WTC11 (cell line): ENCODE results near the gene PPM1G. TPM values are rescaled to one million over a fixed set of nuclear protein-coding genes. Genes with fewer than 3 reads are reported as not detected.

Source experiments
- ATAC-seq: fragments of 200-7000 bp; cut with Tn5 transposase; 2 replicates; pipeline ENCODE4 v1.10.0; 2021; ENCODE audit warnings: mild to moderate bottlenecking, moderate library complexity
- CTCF ChIA-PET: fragments of 300-600 bp; sonication (Branson Sonifier 250); formaldehyde crosslinking; loops from one replicate; lab custom pipeline; 2021; ENCODE audit warnings: antibody characterized with exemption; lab: Charles Lee
- POLR2A ChIA-PET: fragments of 350-600 bp; sonication (Branson Sonifier 250); formaldehyde crosslinking; loops from one replicate; lab custom pipeline; 2021; ENCODE audit warnings: antibody characterized with exemption; lab: Charles Lee
- DNase-seq: peaks from one replicate; pipeline ENCODE4 v3.0.0; 2021; ENCODE audit warnings: low spot score
- H3K27ac Mint-ChIP-seq: 2 replicates; pipeline ENCODE4 v1.8.0; 2021; ENCODE audit warnings: mixed read lengths
- H3K27me3 Mint-ChIP-seq: 2 replicates; pipeline ENCODE4 v1.8.0; 2021; ENCODE audit warnings: low read depth, mild to moderate bottlenecking, moderate library complexity, mixed read lengths
- H3K36me3 Mint-ChIP-seq: 2 replicates; pipeline ENCODE4 v1.8.0; 2021; ENCODE audit warnings: mixed read lengths
- H3K4me1 Mint-ChIP-seq: 2 replicates; pipeline ENCODE4 v1.8.0; 2022; ENCODE audit warnings: mixed read lengths
- H3K4me3 Mint-ChIP-seq: 2 replicates; pipeline ENCODE4 v1.8.0; 2021; ENCODE audit warnings: mild to moderate bottlenecking, moderate library complexity, mixed read lengths
- H3K9me3 Mint-ChIP-seq: 2 replicates; pipeline ENCODE4 v1.8.0; 2021; ENCODE audit warnings: mixed read lengths
- ATF1 ChIP-seq: sonication (generic); formaldehyde crosslinking; IDR thresholded peaks from 2 replicates; pipeline ENCODE4 v1.8.1; 2023; ENCODE audit warnings: mild to moderate bottlenecking, moderate library complexity, missing genetic modification reagents
- ATF3 ChIP-seq: sonication (generic); formaldehyde crosslinking; conservative IDR thresholded peaks from 2 replicates; pipeline ENCODE4 v1.8.1; 2022; ENCODE audit warnings: mild to moderate bottlenecking, missing genetic modification reagents
- CREM ChIP-seq: sonication (generic); formaldehyde crosslinking; IDR thresholded peaks from 2 replicates; pipeline ENCODE4 v1.8.1; 2022; ENCODE audit warnings: mild to moderate bottlenecking, missing genetic modification reagents, moderate library complexity
- ESRRA ChIP-seq: sonication (generic); formaldehyde crosslinking; IDR thresholded peaks from 2 replicates; pipeline ENCODE4 v1.8.1; 2022; ENCODE audit warnings: mild to moderate bottlenecking, missing genetic modification reagents, borderline replicate concordance
- ETV6 ChIP-seq: sonication (generic); formaldehyde crosslinking; IDR thresholded peaks from 2 replicates; pipeline ENCODE4 v1.8.1; 2022; ENCODE audit warnings: mild to moderate bottlenecking, missing genetic modification reagents
- FOXJ3 ChIP-seq: sonication (generic); formaldehyde crosslinking; IDR thresholded peaks from 2 replicates; pipeline ENCODE4 v1.9.0; 2021; ENCODE audit warnings: missing genetic modification reagents, mild to moderate bottlenecking, borderline replicate concordance
- FOXP1 ChIP-seq: sonication (generic); formaldehyde crosslinking; IDR thresholded peaks from 2 replicates; pipeline ENCODE4 v1.8.0; 2022; ENCODE audit warnings: missing genetic modification reagents, mild to moderate bottlenecking, moderate library complexity, borderline replicate concordance
- NR1H2 ChIP-seq: sonication (generic); formaldehyde crosslinking; IDR thresholded peaks from 2 replicates; pipeline ENCODE4 v1.9.0; 2021; ENCODE audit warnings: mild to moderate bottlenecking, moderate library complexity, missing genetic modification reagents
- NR2C2 ChIP-seq: sonication (generic); formaldehyde crosslinking; IDR thresholded peaks from 2 replicates; pipeline ENCODE4 v1.8.0; 2022; ENCODE audit warnings: mild to moderate bottlenecking, missing genetic modification reagents
- NR3C1 ChIP-seq: sonication (generic); formaldehyde crosslinking; conservative IDR thresholded peaks from 2 replicates; pipeline ENCODE4 v1.8.1; 2023; ENCODE audit warnings: low read depth, mild to moderate bottlenecking, missing genetic modification reagents
- OVOL2 ChIP-seq: fragments of 250-450 bp; sonication (Bioruptor Pico); IDR thresholded peaks from 2 replicates; pipeline ENCODE4 v1.9.0; 2021; ENCODE audit warnings: mild to moderate bottlenecking, borderline replicate concordance
- PRRX2 ChIP-seq: fragments of 250-450 bp; sonication (Bioruptor Pico); IDR thresholded peaks from 2 replicates; pipeline ENCODE4 v1.8.0; 2021; ENCODE audit warnings: mild to moderate bottlenecking
- SMAD4 ChIP-seq: sonication (generic); formaldehyde crosslinking; IDR thresholded peaks from 2 replicates; pipeline ENCODE4 v1.8.0; 2022; ENCODE audit warnings: mild to moderate bottlenecking, missing genetic modification reagents
- TCF7 ChIP-seq: sonication (generic); formaldehyde crosslinking; IDR thresholded peaks from 2 replicates; pipeline ENCODE4 v1.8.0; 2022; ENCODE audit warnings: mild to moderate bottlenecking, low read depth, missing genetic modification reagents, moderate library complexity
- TP53 ChIP-seq: sonication (generic); formaldehyde crosslinking; IDR thresholded peaks from 2 replicates; pipeline ENCODE4 v1.8.1; 2023; ENCODE audit warnings: mild to moderate bottlenecking, missing genetic modification reagents
- USF2 ChIP-seq: sonication (generic); formaldehyde crosslinking; IDR thresholded peaks from 2 replicates; pipeline ENCODE4 v1.8.1; 2023; ENCODE audit warnings: mild to moderate bottlenecking, missing genetic modification reagents, moderate library complexity
- ZBTB43 ChIP-seq: sonication (generic); formaldehyde crosslinking; IDR thresholded peaks from 2 replicates; pipeline ENCODE4 v1.8.1; 2023; ENCODE audit warnings: mild to moderate bottlenecking, missing genetic modification reagents
- ZNF219 ChIP-seq: sonication (generic); formaldehyde crosslinking; IDR thresholded peaks from 2 replicates; pipeline ENCODE4 v1.8.0; 2023; ENCODE audit warnings: missing genetic modification reagents, mild to moderate bottlenecking, borderline replicate concordance
- ZNF263 ChIP-seq: sonication (generic); formaldehyde crosslinking; IDR thresholded peaks from 2 replicates; pipeline ENCODE4 v1.8.1; 2022; ENCODE audit warnings: low read depth, mild to moderate bottlenecking, moderate library complexity, missing genetic modification reagents
- ZNF396 ChIP-seq: fragments of 250-450 bp; sonication (Bioruptor Pico); IDR thresholded peaks from 2 replicates; pipeline ENCODE4 v1.8.0; 2021; ENCODE audit warnings: mild to moderate bottlenecking, moderate library complexity, borderline replicate concordance
- ZNF532 ChIP-seq: fragments of 250-450 bp; sonication (Bioruptor Pico); IDR thresholded peaks from 2 replicates; pipeline ENCODE4 v1.9.0; 2021; ENCODE audit warnings: mild to moderate bottlenecking, borderline replicate concordance
- ZNF671 ChIP-seq: fragments of 250-450 bp; sonication (Bioruptor Pico); IDR thresholded peaks from 2 replicates; pipeline ENCODE4 v1.8.0; 2021; ENCODE audit warnings: mild to moderate bottlenecking
- ZSCAN18 ChIP-seq: fragments of 250-450 bp; sonication (Bioruptor Pico); IDR thresholded peaks from 2 replicates; pipeline ENCODE4 v2.1.2; 2022; ENCODE audit warnings: mild to moderate bottlenecking, moderate library complexity
- total RNA-seq: library from RNA; stranded (reverse); gene quantifications from 3 replicates; pipeline ENCODE4 v1.2.3, GENCODE V29; 2021

The PPM1G gene
- total RNA-seq, 1 experiment from 2014 or later: 193 TPM

- TF ChIP-seq ZSCAN18: no peak
- TF ChIP-seq CREM (CRISPR knock-in tag): peak; percentile 76
- no peak for TF ChIP-seq OVOL2 (CRISPR knock-in tag)
- TF ChIP-seq ZNF532 (CRISPR knock-in tag): no peak
- peak; percentile 73; the same call in 1 of the 2 replicates for TF ChIP-seq ATF1 (CRISPR knock-in tag)
- TF ChIP-seq SMAD4: no peak
- peak; percentile 92 for TF ChIP-seq ETV6 (CRISPR knock-in tag)
- 0 out of 2 replicates have a peak, but pooled peaks have one; percentile 79 for TF ChIP-seq NR3C1 (CRISPR knock-in tag)
- TF ChIP-seq FOXJ3: no peak
- no peak for TF ChIP-seq NR2C2 (CRISPR knock-in tag)
- TF ChIP-seq ZNF396 (CRISPR knock-in tag): no peak
- TF ChIP-seq USF2: peak; percentile 22; the same call in 1 of the 2 replicates
- peak; percentile 70; the same call in 1 of the 2 replicates for TF ChIP-seq TP53 (CRISPR knock-in tag)
- no peak for TF ChIP-seq PRRX2 (CRISPR knock-in tag)
- TF ChIP-seq ZBTB43 (CRISPR knock-in tag): peak; percentile 20; the same call in 1 of the 2 replicates
- peak; percentile 89; the same call in 1 of the 2 replicates for TF ChIP-seq ESRRA (CRISPR knock-in tag)
- no peak for TF ChIP-seq NR1H2
- no peak for TF ChIP-seq ATF3 (CRISPR knock-in tag)
- TF ChIP-seq ZNF671 (CRISPR knock-in tag): no peak
- TF ChIP-seq, all 79 proteins: peak for 30
Measured at GRCh38 chr2:27409321-27410073, at the start of gene PPM1G (continued).

GRCh38 chr2:27453968-27454367, 44.6 kb upstream of the PPM1G start:
- H3K36me3 Mint-ChIP-seq: peaks cover 5% of the 10 kb centered on the region
- H3K9me3 Mint-ChIP-seq: no peaks in the 10 kb centered on the region
- no peaks in the 10 kb centered on the region for H3K27me3 Mint-ChIP-seq
- ChIA-PET CTCF (interaction anchor here (1.2 to 2.0 kb wide), 3 partner anchors 13 to 168 kb away, joined by 3 to 8 read pairs (median 3); no protein-coding TSS in a partner anchor), POLR2A (no interaction called here)
- no peak for TF ChIP-seq ZNF263
- TF ChIP-seq ZNF219 (CRISPR knock-in tag): no peak
- no peak for TF ChIP-seq TP53 (CRISPR knock-in tag)
- no peak for TF ChIP-seq FOXP1
- TF ChIP-seq TCF7: no peak
- H3K27ac Mint-ChIP-seq: no peak overlapping the region
- H3K4me1 Mint-ChIP-seq: no peaks in the 10 kb centered on the region
- DNase-seq: no peak
- no peak overlapping the region for H3K4me3 Mint-ChIP-seq
- peak; percentile 80 for ATAC-seq
